ENCODE results near the gene MEGF6. TPM values are rescaled to one million over a fixed set of nuclear protein-coding genes. Genes with fewer than 3 reads are reported as not detected.

Gene MEGF6
- total and polyA plus RNA-seq, 9 of the 15 experiments (the other 6 are each of a cell fraction or from before 2014, with no cell fraction given) = 0.03 to 1.7 (median 0.24) TPM; not detected in 3

DNA sequence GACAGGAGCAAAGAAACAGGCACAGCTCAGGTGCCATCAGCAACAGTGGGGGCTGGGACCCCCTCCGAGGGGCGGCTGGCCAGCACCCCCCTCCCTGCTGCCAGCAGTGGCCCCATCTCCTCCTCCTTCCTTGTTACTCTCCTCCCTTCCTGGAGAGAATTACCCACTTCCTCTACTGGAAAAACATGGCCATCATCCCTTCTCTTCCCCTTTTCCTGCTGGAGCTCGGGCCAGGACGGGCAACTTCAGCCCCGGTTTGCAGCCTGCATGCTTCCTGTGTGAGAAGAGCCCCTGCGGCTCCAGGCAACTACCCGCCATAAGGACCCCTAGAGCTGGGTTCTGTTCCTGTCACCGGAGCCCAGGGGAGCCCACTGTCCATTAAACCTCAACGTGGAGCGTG lies 17.6 kb downstream of the MEGF6 start (continued):
- TF ChIP-seq, protein P1, sequence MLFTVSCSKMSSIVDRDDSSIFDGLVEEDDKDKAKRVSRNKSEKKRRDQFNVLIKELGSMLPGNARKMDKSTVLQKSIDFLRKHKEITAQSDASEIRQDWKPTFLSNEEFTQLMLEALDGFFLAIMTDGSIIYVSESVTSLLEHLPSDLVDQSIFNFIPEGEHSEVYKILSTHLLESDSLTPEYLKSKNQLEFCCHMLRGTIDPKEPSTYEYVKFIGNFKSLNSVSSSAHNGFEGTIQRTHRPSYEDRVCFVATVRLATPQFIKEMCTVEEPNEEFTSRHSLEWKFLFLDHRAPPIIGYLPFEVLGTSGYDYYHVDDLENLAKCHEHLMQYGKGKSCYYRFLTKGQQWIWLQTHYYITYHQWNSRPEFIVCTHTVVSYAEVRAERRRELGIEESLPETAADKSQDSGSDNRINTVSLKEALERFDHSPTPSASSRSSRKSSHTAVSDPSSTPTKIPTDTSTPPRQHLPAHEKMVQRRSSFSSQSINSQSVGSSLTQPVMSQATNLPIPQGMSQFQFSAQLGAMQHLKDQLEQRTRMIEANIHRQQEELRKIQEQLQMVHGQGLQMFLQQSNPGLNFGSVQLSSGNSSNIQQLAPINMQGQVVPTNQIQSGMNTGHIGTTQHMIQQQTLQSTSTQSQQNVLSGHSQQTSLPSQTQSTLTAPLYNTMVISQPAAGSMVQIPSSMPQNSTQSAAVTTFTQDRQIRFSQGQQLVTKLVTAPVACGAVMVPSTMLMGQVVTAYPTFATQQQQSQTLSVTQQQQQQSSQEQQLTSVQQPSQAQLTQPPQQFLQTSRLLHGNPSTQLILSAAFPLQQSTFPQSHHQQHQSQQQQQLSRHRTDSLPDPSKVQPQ (CRISPR knock-in tag; IDR thresholded peaks at IDR 0.05; ENCODE audit: borderline replicate concordance) = no peak
- TF ChIP-seq SMARCA5 (IDR thresholded peaks at IDR 0.05) (no peak), SAFB2 (IDR thresholded peaks at IDR 0.05; ENCODE audit: borderline replicate concordance, low read depth, low read length, severe bottlenecking) (no peak)

DNA sequence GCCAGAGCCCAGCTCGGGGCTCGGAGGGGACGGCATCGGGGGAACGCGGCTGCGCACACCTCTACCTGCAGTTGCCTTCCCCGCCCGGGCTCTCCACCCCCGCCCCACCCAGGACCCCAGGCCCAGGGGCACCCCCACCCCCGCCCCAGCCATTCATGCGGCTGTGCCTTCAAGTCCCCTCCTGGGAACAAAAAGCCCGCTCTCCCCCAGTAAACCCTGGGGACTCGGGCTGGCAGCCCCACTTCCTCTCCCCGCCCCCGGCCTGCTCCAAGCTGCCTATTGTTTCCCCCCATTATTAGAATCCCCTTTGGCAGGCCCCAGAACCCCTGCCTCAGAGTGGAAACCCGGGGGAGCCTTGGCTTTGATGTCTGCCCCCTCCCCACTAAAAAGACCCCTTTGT lies 18.0 kb downstream of the MEGF6 start:
- Histone ChIP-seq H3K9me3 (replicated peaks; ENCODE audit: control insufficient read depth, insufficient read depth, low read depth, low read length) (no peaks in the 10 kb centered on the region), H3K36me3 (ENCODE audit: control insufficient read depth, insufficient read depth, low read length) (no peaks in the 10 kb centered on the region), H3K4me3 (no peak overlapping the region), H3K79me2 (ENCODE audit: control insufficient read depth, insufficient read depth, low read length) (no peaks in the 10 kb centered on the region), H3K4me1 (replicated peaks in 1 of 2; ENCODE audit: control insufficient read depth in 2 of 2, insufficient read depth in 2 of 2, low read length in 2 of 2) (peaks cover 0 to 43% of the 10 kb centered on the region in 2 experiments; a peak in 3 of 5 replicates), H3K27me3 (ENCODE audit: control insufficient read depth in 2 of 2, insufficient read depth in 2 of 2, low read length in 2 of 2) (peaks cover 44 to 76% of the 10 kb centered on the region in 2 experiments; a peak in 4 of 5 replicates), H3K9ac (ENCODE audit: insufficient read depth in 1 of 2, low read depth in 2 of 2, low read length in 2 of 2) (no peak overlapping the region), H2AFZ (ENCODE audit: low read depth, low read length) (no peak overlapping the region), H4K20me1 (replicated peaks; ENCODE audit: control insufficient read depth, insufficient read depth, low read length) (peaks cover 15% of the 10 kb centered on the region), H3K27ac (ENCODE audit: extremely low read depth, low read depth, low read length) (no peak overlapping the region), H3K9me1 (ENCODE audit: control insufficient read depth, insufficient read depth, low read length) (no peaks in the 10 kb centered on the region), H3K4me2 (ENCODE audit: insufficient read depth, low read length) (no peak overlapping the region)
- no peak for FAIRE-seq
- no peak for DNase-seq (ENCODE audit: extremely low read depth in 1 of 4, low spot score in 3 of 4)
- no peak for ATAC-seq
- ChIA-PET CTCF (ENCODE audit: low intra/inter-chr PET ratio) (no interaction called here), POLR2A (no interaction called here)
- in situ Hi-C loops (cut with MboI) (no loop called here), intact Hi-C loops (cut with micrococcal nuclease) (no loop called here)
- WGBS (ENCODE audit: insufficient coverage, low coverage, missing lambda C conversion rate) = 15% methylated on average over 12 of the region's 17 CpGs
- TF ChIP-seq RBM22 (IDR thresholded peaks at IDR 0.05; ENCODE audit: low read depth, low read length, poor library complexity, severe bottlenecking) (no peak), NBN (IDR thresholded peaks at IDR 0.05; ENCODE audit: low read depth) (no peak), JUNB (CRISPR knock-in tag; conservative IDR thresholded peaks at IDR 0.05) (no peak), ZKSCAN1 (IDR thresholded peaks at IDR 0.05; ENCODE audit: low read depth, low read length) (no peak)
- TF ChIP-seq, protein P2, sequence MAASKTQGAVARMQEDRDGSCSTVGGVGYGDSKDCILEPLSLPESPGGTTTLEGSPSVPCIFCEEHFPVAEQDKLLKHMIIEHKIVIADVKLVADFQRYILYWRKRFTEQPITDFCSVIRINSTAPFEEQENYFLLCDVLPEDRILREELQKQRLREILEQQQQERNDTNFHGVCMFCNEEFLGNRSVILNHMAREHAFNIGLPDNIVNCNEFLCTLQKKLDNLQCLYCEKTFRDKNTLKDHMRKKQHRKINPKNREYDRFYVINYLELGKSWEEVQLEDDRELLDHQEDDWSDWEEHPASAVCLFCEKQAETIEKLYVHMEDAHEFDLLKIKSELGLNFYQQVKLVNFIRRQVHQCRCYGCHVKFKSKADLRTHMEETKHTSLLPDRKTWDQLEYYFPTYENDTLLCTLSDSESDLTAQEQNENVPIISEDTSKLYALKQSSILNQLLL (CRISPR knock-in tag; IDR thresholded peaks at IDR 0.05; ENCODE audit: borderline replicate concordance) = no peak
- TF ChIP-seq, protein P3, sequence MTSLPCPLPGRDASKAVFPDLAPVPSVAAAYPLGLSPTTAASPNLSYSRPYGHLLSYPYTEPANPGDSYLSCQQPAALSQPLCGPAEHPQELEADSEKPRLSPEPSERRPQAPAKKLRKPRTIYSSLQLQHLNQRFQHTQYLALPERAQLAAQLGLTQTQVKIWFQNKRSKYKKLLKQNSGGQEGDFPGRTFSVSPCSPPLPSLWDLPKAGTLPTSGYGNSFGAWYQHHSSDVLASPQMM (CRISPR knock-in tag; IDR thresholded peaks at IDR 0.05) = no peak
- TF ChIP-seq, protein P4, sequence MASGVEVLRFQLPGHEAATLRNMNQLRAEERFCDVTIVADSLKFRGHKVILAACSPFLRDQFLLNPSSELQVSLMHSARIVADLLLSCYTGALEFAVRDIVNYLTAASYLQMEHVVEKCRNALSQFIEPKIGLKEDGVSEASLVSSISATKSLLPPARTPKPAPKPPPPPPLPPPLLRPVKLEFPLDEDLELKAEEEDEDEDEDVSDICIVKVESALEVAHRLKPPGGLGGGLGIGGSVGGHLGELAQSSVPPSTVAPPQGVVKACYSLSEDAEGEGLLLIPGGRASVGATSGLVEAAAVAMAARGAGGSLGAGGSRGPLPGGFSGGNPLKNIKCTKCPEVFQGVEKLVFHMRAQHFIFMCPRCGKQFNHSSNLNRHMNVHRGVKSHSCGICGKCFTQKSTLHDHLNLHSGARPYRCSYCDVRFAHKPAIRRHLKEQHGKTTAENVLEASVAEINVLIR (CRISPR knock-in tag; IDR thresholded peaks at IDR 0.05) = no peak
- no TSS peak for BruUV-seq (replicated peaks)

All from K562 (cell line).